ENCODE results near the gene MYH10. TPM values are rescaled to one million over a fixed set of nuclear protein-coding genes. Genes with fewer than 3 reads are reported as not detected.

Gene MYH10
- total and polyA plus RNA-seq, 5 donors from 2014 or later, result 0.67 to 4.0 (median 1.1) TPM

GRCh38 chr17:8475227-8475626 lies 155.3 kb downstream of the MYH10 start:
- no peak for ATAC-seq (ENCODE audit: low read depth in 2 of 2)
- H3K27me3 ChIP-seq (ENCODE audit: control insufficient read depth, insufficient read depth, low read length), result no peaks in the 10 kb centered on the region
- no peaks in the 10 kb centered on the region for H3K27me3 Mint-ChIP-seq
- H3K4me1 ChIP-seq (ENCODE audit: control insufficient read depth, insufficient read depth, low read length, poor library complexity, severe bottlenecking), result no peaks in the 10 kb centered on the region
- H3K27ac Mint-ChIP-seq, result peak overlapping the region in 1 of 3 donors; percentile 34
- H3K9me3 ChIP-seq (ENCODE audit: control insufficient read depth in 2 of 2, low read length in 2 of 2), result no peaks in the 10 kb centered on the region
- H3K4me3 Mint-ChIP-seq, result no peak overlapping the region
- no peak overlapping the region for H3K27ac ChIP-seq (ENCODE audit: insufficient read depth, low read length, poor library complexity, severe bottlenecking)
- DNase-seq, result no peak
- H3K4me1 Mint-ChIP-seq, result peaks cover 0 to 6% (median 3%) of the 10 kb centered on the region in 4 donors
- H3K9me3 Mint-ChIP-seq, result peaks cover 0 to 2% (median 0%) of the 10 kb centered on the region in 7 donors
- peaks cover 60% of the 10 kb centered on the region for H3K36me3 Mint-ChIP-seq
- no peak overlapping the region for H3K4me3 ChIP-seq (ENCODE audit: low read depth, low read length)
- peaks cover 66% of the 10 kb centered on the region for H3K36me3 ChIP-seq (ENCODE audit: control insufficient read depth, insufficient read depth, low read length)

- Mint-ChIP-seq H3K4me1 (peaks cover 0 to 6% (median 3%) of the 10 kb centered on the region in 4 donors), H3K36me3 (peaks cover 59% of the 10 kb centered on the region), H3K9me3 (peaks cover 0 to 2% (median 0%) of the 10 kb centered on the region in 7 donors), H3K27ac (no peak overlapping the region), H3K27me3 (no peaks in the 10 kb centered on the region), H3K4me3 (no peak overlapping the region)
- H3K27ac ChIP-seq (ENCODE audit: insufficient read depth, low read length, poor library complexity, severe bottlenecking), result no peak overlapping the region
- no peak overlapping the region for H3K4me3 ChIP-seq (ENCODE audit: low read depth, low read length)
- H3K4me1 ChIP-seq (ENCODE audit: control insufficient read depth, insufficient read depth, low read length, poor library complexity, severe bottlenecking), result no peaks in the 10 kb centered on the region
- H3K9me3 ChIP-seq (ENCODE audit: control insufficient read depth in 2 of 2, low read length in 2 of 2), result no peaks in the 10 kb centered on the region
- DNase-seq, result no peak
- H3K27me3 ChIP-seq (ENCODE audit: control insufficient read depth, insufficient read depth, low read length), result no peaks in the 10 kb centered on the region
- no peak for ATAC-seq (ENCODE audit: low read depth in 2 of 2)
- peaks cover 70% of the 10 kb centered on the region for H3K36me3 ChIP-seq (ENCODE audit: control insufficient read depth, insufficient read depth, low read length)
These were observed 155.7 kb downstream of the MYH10 start for GRCh38 chr17:8474826-8475225.

- no peaks in the 10 kb centered on the region for H3K27me3 ChIP-seq (ENCODE audit: control insufficient read depth, insufficient read depth, low read length)
- Mint-ChIP-seq H3K27me3 (no peaks in the 10 kb centered on the region), H3K4me3 (peak overlapping the region in 1 of 4 donors; percentile 22), H3K4me1 (peaks cover 0 to 4% (median 3%) of the 10 kb centered on the region in 4 donors), H3K27ac (no peak overlapping the region), H3K36me3 (peaks cover 57% of the 10 kb centered on the region), H3K9me3 (peaks cover 0 to 2% (median 0%) of the 10 kb centered on the region in 7 donors)
- H3K4me3 ChIP-seq (ENCODE audit: low read depth, low read length), result no peak overlapping the region
- H3K27ac ChIP-seq (ENCODE audit: insufficient read depth, low read length, poor library complexity, severe bottlenecking), result no peak overlapping the region
- ATAC-seq (ENCODE audit: low read depth in 2 of 2), result no peak
- H3K9me3 ChIP-seq (ENCODE audit: control insufficient read depth in 2 of 2, low read length in 2 of 2), result no peaks in the 10 kb centered on the region
- H3K4me1 ChIP-seq (ENCODE audit: control insufficient read depth, insufficient read depth, low read length, poor library complexity, severe bottlenecking), result no peaks in the 10 kb centered on the region
- H3K36me3 ChIP-seq (ENCODE audit: control insufficient read depth, insufficient read depth, low read length), result peaks cover 73% of the 10 kb centered on the region
- no peak for DNase-seq
These were observed 156.9 kb downstream of the MYH10 start for GRCh38 chr17:8473451-8474192.

GRCh38 chr17:8472663-8473062 lies 157.9 kb downstream of the MYH10 start:
- Histone ChIP-seq H3K27me3 (ENCODE audit: control insufficient read depth, insufficient read depth, low read length) (no peaks in the 10 kb centered on the region), H3K36me3 (ENCODE audit: control insufficient read depth, insufficient read depth, low read length) (peaks cover 82% of the 10 kb centered on the region), H3K9me3 (ENCODE audit: control insufficient read depth in 2 of 2, low read length in 2 of 2) (no peaks in the 10 kb centered on the region), H3K4me1 (ENCODE audit: control insufficient read depth, insufficient read depth, low read length, poor library complexity, severe bottlenecking) (no peaks in the 10 kb centered on the region), H3K4me3 (ENCODE audit: low read depth, low read length) (no peak overlapping the region), H3K27ac (ENCODE audit: insufficient read depth, low read length, poor library complexity, severe bottlenecking) (no peak overlapping the region)
- Mint-ChIP-seq H3K4me3 (no peak overlapping the region), H3K27ac (no peak overlapping the region), H3K4me1 (peaks cover 0 to 8% (median 3%) of the 10 kb centered on the region in 4 donors), H3K36me3 (peaks cover 57% of the 10 kb centered on the region), H3K27me3 (no peaks in the 10 kb centered on the region), H3K9me3 (no peaks in the 10 kb centered on the region)
- ATAC-seq (ENCODE audit: low read depth in 2 of 2) (no peak), DNase-seq (no peak)

- no peaks in the 10 kb centered on the region for H3K27me3 ChIP-seq (ENCODE audit: control insufficient read depth, insufficient read depth, low read length)
- DNase-seq (no peak), ATAC-seq (ENCODE audit: low read depth in 2 of 2) (no peak)
- no peak overlapping the region for H3K27ac ChIP-seq (ENCODE audit: insufficient read depth, low read length, poor library complexity, severe bottlenecking)
- no peaks in the 10 kb centered on the region for H3K4me1 ChIP-seq (ENCODE audit: control insufficient read depth, insufficient read depth, low read length, poor library complexity, severe bottlenecking)
- H3K9me3 ChIP-seq (ENCODE audit: control insufficient read depth in 2 of 2, low read length in 2 of 2), result no peaks in the 10 kb centered on the region
- Mint-ChIP-seq H3K27me3 (no peaks in the 10 kb centered on the region), H3K27ac (no peak overlapping the region), H3K4me1 (peaks cover 0 to 8% (median 4%) of the 10 kb centered on the region in 4 donors), H3K4me3 (no peak overlapping the region), H3K36me3 (peaks cover 46% of the 10 kb centered on the region), H3K9me3 (no peaks in the 10 kb centered on the region)
- peaks cover 83% of the 10 kb centered on the region for H3K36me3 ChIP-seq (ENCODE audit: control insufficient read depth, insufficient read depth, low read length)
- H3K4me3 ChIP-seq (ENCODE audit: low read depth, low read length), result no peak overlapping the region
These were observed 160.0 kb downstream of the MYH10 start for GRCh38 chr17:8470447-8471047.

GRCh38 chr17:8469964-8470363 lies 160.6 kb downstream of the MYH10 start:
- Histone ChIP-seq H3K27ac (ENCODE audit: insufficient read depth, low read length, poor library complexity, severe bottlenecking) (no peak overlapping the region), H3K9me3 (ENCODE audit: control insufficient read depth in 2 of 2, low read length in 2 of 2) (no peaks in the 10 kb centered on the region), H3K36me3 (ENCODE audit: control insufficient read depth, insufficient read depth, low read length) (peaks cover 84% of the 10 kb centered on the region), H3K27me3 (ENCODE audit: control insufficient read depth, insufficient read depth, low read length) (no peaks in the 10 kb centered on the region), H3K4me3 (ENCODE audit: low read depth, low read length) (no peak overlapping the region), H3K4me1 (ENCODE audit: control insufficient read depth, insufficient read depth, low read length, poor library complexity, severe bottlenecking) (no peaks in the 10 kb centered on the region)
- H3K27ac Mint-ChIP-seq, result no peak overlapping the region
- H3K27me3 Mint-ChIP-seq, result no peaks in the 10 kb centered on the region
- no peak overlapping the region for H3K4me3 Mint-ChIP-seq
- ATAC-seq (ENCODE audit: low read depth in 2 of 2), result no peak
- peaks cover 45% of the 10 kb centered on the region for H3K36me3 Mint-ChIP-seq
- no peak for DNase-seq
- peaks cover 3 to 13% (median 6%) of the 10 kb centered on the region in 4 donors for H3K4me1 Mint-ChIP-seq
- H3K9me3 Mint-ChIP-seq, result no peaks in the 10 kb centered on the region

GRCh38 chr17:8468980-8469379 lies 161.5 kb downstream of the MYH10 start:
- H3K27ac Mint-ChIP-seq, result no peak overlapping the region
- peaks cover 43% of the 10 kb centered on the region for H3K36me3 Mint-ChIP-seq
- no peaks in the 10 kb centered on the region for H3K27me3 Mint-ChIP-seq

More at GRCh38 chr17:8468980-8469379, 161.5 kb downstream of the MYH10 start:
- Histone ChIP-seq H3K9me3 (ENCODE audit: control insufficient read depth in 2 of 2, low read length in 2 of 2) (no peaks in the 10 kb centered on the region), H3K27me3 (ENCODE audit: control insufficient read depth, insufficient read depth, low read length) (no peaks in the 10 kb centered on the region), H3K36me3 (ENCODE audit: control insufficient read depth, insufficient read depth, low read length) (peaks cover 85% of the 10 kb centered on the region), H3K4me3 (ENCODE audit: low read depth, low read length) (no peak overlapping the region), H3K27ac (ENCODE audit: insufficient read depth, low read length, poor library complexity, severe bottlenecking) (no peak overlapping the region), H3K4me1 (ENCODE audit: control insufficient read depth, insufficient read depth, low read length, poor library complexity, severe bottlenecking) (no peaks in the 10 kb centered on the region)
- Mint-ChIP-seq H3K4me1 (peaks cover 4 to 18% (median 13%) of the 10 kb centered on the region in 4 donors), H3K4me3 (no peak overlapping the region), H3K9me3 (no peaks in the 10 kb centered on the region)
- DNase-seq (no peak), ATAC-seq (ENCODE audit: low read depth in 2 of 2) (no peak)

All from CD4-positive, CD25-positive, alpha-beta regulatory T cell (primary cell).